Calu3 (cell line): ENCODE measurements around the gene SYTL2. TPM values are rescaled to one million over a fixed set of nuclear protein-coding genes. Genes with fewer than 3 reads are reported as not detected.

Experiments used
- BruUV-seq: library from RNA; stranded (reverse); fragments of 400-500 nt; replicated peaks from 2 replicates; lab custom pipeline; 2021; lab: Mats Ljungman, UMichigan
- CTCF ChIA-PET: fragments of 300-600 bp; sonication (Branson Sonifier 250); formaldehyde crosslinking; loops from one replicate; lab custom pipeline; 2022; ENCODE audit warnings: antibody characterized with exemption; lab: Charles Lee
- DNase-seq: peaks from one replicate; pipeline ENCODE4 v3.0.0; 2022
- H3K27ac Mint-ChIP-seq: one replicate; pipeline ENCODE4 v1.8.0; 2022; ENCODE audit warnings: mixed read lengths; ENCODE audit not compliant: unreplicated experiment
- H3K27me3 Mint-ChIP-seq: one replicate; pipeline ENCODE4 v1.8.0; 2022; ENCODE audit warnings: mixed read lengths; ENCODE audit not compliant: unreplicated experiment
- H3K36me3 Mint-ChIP-seq: one replicate; pipeline ENCODE4 v1.8.0; 2022; ENCODE audit warnings: mild to moderate bottlenecking, moderate library complexity, mixed read lengths; ENCODE audit not compliant: insufficient read depth, unreplicated experiment
- H3K4me1 Mint-ChIP-seq: one replicate; pipeline ENCODE4 v1.8.0; 2022; ENCODE audit warnings: mild to moderate bottlenecking, low read depth, mixed read lengths; ENCODE audit not compliant: unreplicated experiment
- H3K4me3 Mint-ChIP-seq: one replicate; pipeline ENCODE4 v1.8.0; 2022; ENCODE audit warnings: mild to moderate bottlenecking, low read depth, moderate library complexity, mixed read lengths; ENCODE audit not compliant: unreplicated experiment
- H3K9me3 Mint-ChIP-seq: one replicate; pipeline ENCODE4 v1.8.0; 2022; ENCODE audit warnings: low read depth, mixed read lengths; ENCODE audit not compliant: unreplicated experiment
- CTCF ChIP-seq: fragments of 200-600 bp; IDR thresholded peaks from one replicate; pipeline ENCODE4 v1.8.0; 2022; ENCODE audit warnings: antibody characterized with exemption; ENCODE audit not compliant: unreplicated experiment
- intact Hi-C: fragments of 100-400 bp; cut with micrococcal nuclease; formaldehyde crosslinking; loops from one replicate; pipeline ENCODE4 v1.10.0; 2022; ENCODE audit not compliant: unreplicated experiment
- total RNA-seq: library from RNA; stranded (reverse); gene quantifications from 2 replicates; pipeline ENCODE4 v1.2.3, GENCODE V29; 2022

Gene SYTL2
- total RNA-seq, 1 experiment from 2014 or later: 10.6 TPM

DNA sequence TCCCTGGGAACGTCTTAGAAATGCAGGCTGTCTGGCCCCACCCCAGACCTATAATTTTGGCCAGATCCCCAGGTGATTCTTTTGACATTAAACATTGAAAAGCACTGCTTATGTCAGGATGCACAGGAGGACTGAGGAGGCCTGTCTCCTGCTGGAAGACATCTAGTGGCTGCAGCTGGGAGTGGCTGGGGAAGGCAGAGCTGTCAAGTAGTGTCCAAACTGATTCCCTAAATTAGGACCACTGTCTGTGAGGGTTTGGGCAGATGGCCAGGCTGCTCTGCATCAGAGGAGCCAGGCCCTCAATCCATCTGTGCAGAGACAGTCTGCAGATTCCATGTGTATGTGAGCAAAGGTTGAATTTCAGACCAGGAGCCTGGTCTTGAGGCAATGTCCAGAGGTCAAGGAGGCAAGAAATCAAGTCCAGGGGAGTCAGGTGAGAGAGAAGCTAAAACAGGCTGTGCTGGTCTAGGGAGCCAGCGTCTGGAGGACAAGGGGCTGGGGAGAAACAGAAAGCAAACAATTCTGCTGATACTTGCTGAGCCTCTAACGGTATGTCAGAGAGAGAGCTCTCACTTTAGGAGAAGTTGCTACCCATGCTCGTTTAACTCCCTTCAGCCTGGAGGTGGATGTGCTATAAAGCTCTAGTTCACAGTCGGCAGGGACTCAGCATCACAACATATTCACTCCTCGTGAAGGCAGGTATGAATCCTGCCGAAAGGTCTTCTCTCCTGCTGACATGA lies 15.3 kb upstream of the SYTL2 start:
- Mint-ChIP-seq H3K4me3 (no peak overlapping the region), H3K36me3 (no peaks in the 10 kb centered on the region), H3K9me3 (no peaks in the 10 kb centered on the region), H3K27me3 (no peaks in the 10 kb centered on the region), H3K4me1 (peaks cover 33% of the 10 kb centered on the region), H3K27ac (no peak overlapping the region)
- intact Hi-C loops: no loop called here
- no TSS peak for BruUV-seq
- CTCF ChIA-PET: no interaction called here
- no peak for TF ChIP-seq CTCF
- peak; percentile 34 for DNase-seq

GRCh38 chr11:85825616-85826015 lies 14.7 kb upstream of the SYTL2 start:
- Mint-ChIP-seq H3K27ac (no peak overlapping the region), H3K9me3 (no peaks in the 10 kb centered on the region), H3K4me1 (peaks cover 27% of the 10 kb centered on the region), H3K27me3 (no peaks in the 10 kb centered on the region), H3K36me3 (no peaks in the 10 kb centered on the region), H3K4me3 (no peak overlapping the region)
- CTCF ChIA-PET: interaction anchor here (0.7 kb wide), 1 partner anchor 29 kb away, joined by 4 read pairs; no protein-coding TSS in a partner anchor
- no peak for DNase-seq
- no peak for TF ChIP-seq CTCF
- BruUV-seq: no TSS peak
- intact Hi-C loops: loop anchor here (2.0 kb wide), 1 partner anchor 131 kb away; no protein-coding TSS in a partner anchor

DNA sequence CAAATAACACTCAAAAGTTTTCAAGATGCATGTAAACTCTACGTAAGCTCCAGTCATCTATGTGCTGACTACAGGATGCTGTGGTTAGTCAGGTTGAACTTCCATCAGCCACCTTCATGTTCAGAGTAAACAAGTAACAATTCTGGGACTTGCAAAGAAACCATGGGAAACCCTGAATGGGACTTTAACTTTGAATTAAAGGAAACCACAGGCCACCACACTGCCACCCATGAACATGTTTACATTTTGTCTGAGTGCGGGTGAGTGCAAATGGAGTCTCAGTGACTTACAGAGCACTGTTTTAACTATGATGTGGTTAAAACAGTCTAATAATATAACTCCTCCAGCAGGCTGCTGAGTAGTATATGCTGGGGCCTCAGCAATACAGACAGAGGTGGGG lies 12.9 kb upstream of the SYTL2 start:
- H3K4me3 Mint-ChIP-seq: no peak overlapping the region
- H3K27me3 Mint-ChIP-seq: no peaks in the 10 kb centered on the region
- H3K4me1 Mint-ChIP-seq: peaks cover 24% of the 10 kb centered on the region
- DNase-seq: no peak
- CTCF ChIA-PET: no interaction called here
- TF ChIP-seq CTCF: no peak
- H3K9me3 Mint-ChIP-seq: no peaks in the 10 kb centered on the region
- intact Hi-C loops: loop anchor here (2.0 kb wide), 1 partner anchor 129 kb away; no protein-coding TSS in a partner anchor
- no TSS peak for BruUV-seq
- H3K36me3 Mint-ChIP-seq: no peaks in the 10 kb centered on the region
- H3K27ac Mint-ChIP-seq: no peak overlapping the region

DNA sequence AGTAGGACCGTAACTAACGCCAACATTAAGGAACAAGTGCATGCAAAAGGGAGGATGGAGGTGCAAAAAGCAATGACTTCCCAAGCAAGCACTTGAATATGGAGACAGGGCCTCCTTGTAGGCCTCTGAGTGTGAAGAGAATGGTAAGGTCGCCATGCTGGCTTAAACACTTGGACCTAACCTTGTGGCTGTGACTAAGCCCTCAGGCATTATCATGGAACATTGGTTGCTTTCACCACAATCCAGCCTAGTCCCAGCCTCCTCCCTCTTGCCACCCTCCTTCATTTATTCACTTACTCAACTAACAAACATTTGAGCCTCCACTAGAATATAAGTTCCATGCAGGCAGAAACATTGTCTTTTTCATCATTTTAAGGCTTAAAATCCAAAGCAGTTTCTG lies 11.9 kb upstream of the SYTL2 start:
- Mint-ChIP-seq H3K4me3 (no peak overlapping the region), H3K27me3 (no peaks in the 10 kb centered on the region), H3K27ac (no peak overlapping the region), H3K4me1 (peaks cover 24% of the 10 kb centered on the region), H3K9me3 (no peaks in the 10 kb centered on the region), H3K36me3 (no peaks in the 10 kb centered on the region)
- intact Hi-C loops: no loop called here
- CTCF ChIA-PET: no interaction called here
- TF ChIP-seq CTCF: no peak
- no peak for DNase-seq
- BruUV-seq: no TSS peak
